Upper lobe of left lung (tissue), 4 donors: ENCODE data around the gene DPF1.

Source experiments
- POLR2A ChIP-seq, 4 donors: fragments of 450-650 bp; IDR thresholded peaks; one replicate each; pipeline ENCODE4 v1.5.1; 2016 to 2017; ENCODE audit warnings: antibody characterized with exemption in 4 of 4, mild to moderate bottlenecking in 2 of 4
- POLR2AphosphoS5 ChIP-seq, 2 donors: sonication (generic); formaldehyde crosslinking; IDR thresholded peaks; one replicate each; pipeline ENCODE4 v1.5.1; 2017; ENCODE audit warnings: antibody characterized with exemption in 2 of 2
- TF ChIP-seq, protein P1 (sequence below), 6 experiments: fragments of 450-650 bp in 4 of 6; fragments of 200-600 bp in 2 of 6; sonication (generic) in 2 of 6; IDR thresholded peaks; one replicate each; pipeline ENCODE4 v1.5.1; 2016 to 2019; ENCODE audit warnings: antibody characterized with exemption in 6 of 6

DNA sequence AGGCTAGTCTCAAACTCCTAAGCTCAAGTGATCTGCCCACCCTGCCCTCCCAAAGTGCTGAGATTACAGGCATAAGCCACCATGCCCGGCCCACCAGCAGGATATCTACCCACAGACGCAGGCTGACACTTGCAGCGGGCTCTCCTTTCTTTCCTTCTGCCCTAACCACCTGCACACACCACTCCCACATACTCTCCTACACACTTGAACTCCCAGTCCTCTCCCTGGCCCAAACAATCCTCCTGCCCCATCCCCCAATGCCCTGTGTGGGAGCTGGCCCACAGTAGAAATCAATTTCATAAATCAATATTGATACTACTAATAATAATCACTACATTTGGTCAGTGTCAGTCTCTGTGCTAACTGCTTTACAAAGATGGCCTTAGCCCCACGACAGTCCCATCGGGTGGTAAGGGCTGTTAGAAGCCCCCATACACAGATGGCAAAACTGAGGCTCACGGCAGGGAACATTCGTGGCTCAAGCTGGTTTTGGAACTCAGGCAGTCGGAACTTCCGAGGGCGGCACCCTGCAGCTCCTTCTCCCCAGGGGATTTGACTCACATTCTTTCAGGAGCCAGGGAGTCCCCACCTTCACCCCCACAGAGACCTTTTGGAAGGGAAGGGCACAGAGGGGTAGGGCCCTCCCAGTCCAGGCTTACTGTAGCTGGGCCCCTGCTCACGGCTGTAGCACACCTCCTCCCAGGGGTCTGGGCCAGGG lies 3.4 kb upstream of the DPF1 start:
- no peak for TF ChIP-seq POLR2A (IDR thresholded peaks at IDR 0.05)
- TF ChIP-seq, protein P1, sequence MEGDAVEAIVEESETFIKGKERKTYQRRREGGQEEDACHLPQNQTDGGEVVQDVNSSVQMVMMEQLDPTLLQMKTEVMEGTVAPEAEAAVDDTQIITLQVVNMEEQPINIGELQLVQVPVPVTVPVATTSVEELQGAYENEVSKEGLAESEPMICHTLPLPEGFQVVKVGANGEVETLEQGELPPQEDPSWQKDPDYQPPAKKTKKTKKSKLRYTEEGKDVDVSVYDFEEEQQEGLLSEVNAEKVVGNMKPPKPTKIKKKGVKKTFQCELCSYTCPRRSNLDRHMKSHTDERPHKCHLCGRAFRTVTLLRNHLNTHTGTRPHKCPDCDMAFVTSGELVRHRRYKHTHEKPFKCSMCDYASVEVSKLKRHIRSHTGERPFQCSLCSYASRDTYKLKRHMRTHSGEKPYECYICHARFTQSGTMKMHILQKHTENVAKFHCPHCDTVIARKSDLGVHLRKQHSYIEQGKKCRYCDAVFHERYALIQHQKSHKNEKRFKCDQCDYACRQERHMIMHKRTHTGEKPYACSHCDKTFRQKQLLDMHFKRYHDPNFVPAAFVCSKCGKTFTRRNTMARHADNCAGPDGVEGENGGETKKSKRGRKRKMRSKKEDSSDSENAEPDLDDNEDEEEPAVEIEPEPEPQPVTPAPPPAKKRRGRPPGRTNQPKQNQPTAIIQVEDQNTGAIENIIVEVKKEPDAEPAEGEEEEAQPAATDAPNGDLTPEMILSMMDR (IDR thresholded peaks at IDR 0.05) = no peak
- no peak for TF ChIP-seq POLR2AphosphoS5 (IDR thresholded peaks at IDR 0.05)
